Kidney epithelial cell (primary cell): Measurements from ENCODE around the gene RPUSD3. TPM values are rescaled to one million over a fixed set of nuclear protein-coding genes. Genes with fewer than 3 reads are reported as not detected.

Source experiments
- DNase-seq: peaks from one replicate; pipeline ENCODE4 v3.0.0-alpha.2; 2010; ENCODE audit warnings: low read depth
- H3K27me3 ChIP-seq: 2 replicates; pipeline ENCODE4 v1.6.0; 2011; ENCODE audit warnings: low read length; ENCODE audit not compliant: control insufficient read depth, insufficient read depth
- H3K36me3 ChIP-seq: 2 replicates; pipeline ENCODE4 v1.5.1; 2011; ENCODE audit warnings: low read length; ENCODE audit not compliant: control insufficient read depth, insufficient read depth
- H3K4me3 ChIP-seq: 2 replicates; pipeline ENCODE4 v1.5.1; 2011; ENCODE audit warnings: low read depth, mild to moderate bottlenecking, control low read depth, low read length
- CTCF ChIP-seq: IDR thresholded peaks from 2 replicates; pipeline ENCODE4 v1.5.1; 2011; ENCODE audit warnings: mild to moderate bottlenecking, moderate library complexity, low read length, control low read depth, inconsistent platforms; ENCODE audit not compliant: insufficient read depth, poor library complexity, severe bottlenecking
- total RNA-seq: library from RNA; depleted of rRNA; stranded (reverse); fragments of >200 nt; gene quantifications from 2 replicates; pipeline ENCODE4 v1.2.3, GENCODE V29; 2015

Gene RPUSD3
- total RNA-seq, 1 donor from 2014 or later = 52.6 TPM

- Histone ChIP-seq H3K36me3 (no peaks in the 10 kb centered on the region), H3K4me3 (no peak overlapping the region), H3K27me3 (no peaks in the 10 kb centered on the region)
- DNase-seq = no peak
- no peak for TF ChIP-seq CTCF
Measured at GRCh38 chr3:9820543-9820942, 23.3 kb downstream of the RPUSD3 start.

- TF ChIP-seq CTCF = no peak
- DNase-seq = no peak
- Histone ChIP-seq H3K27me3 (no peaks in the 10 kb centered on the region), H3K4me3 (no peak overlapping the region), H3K36me3 (no peaks in the 10 kb centered on the region)
Measured at GRCh38 chr3:9818666-9819335, 25.0 kb downstream of the RPUSD3 start.

- DNase-seq = no peak
- H3K4me3 ChIP-seq = no peak overlapping the region
- no peak for TF ChIP-seq CTCF
- no peaks in the 10 kb centered on the region for H3K36me3 ChIP-seq
- H3K27me3 ChIP-seq = no peaks in the 10 kb centered on the region
Measured at GRCh38 chr3:9817436-9817835, 26.4 kb downstream of the RPUSD3 start.

GRCh38 chr3:9815986-9816385, 27.8 kb downstream of the RPUSD3 start:
- no peak for TF ChIP-seq CTCF
- no peak overlapping the region for H3K4me3 ChIP-seq
- no peaks in the 10 kb centered on the region for H3K27me3 ChIP-seq
- H3K36me3 ChIP-seq = no peaks in the 10 kb centered on the region
- no peak for DNase-seq

GRCh38 chr3:9812870-9813483, 30.8 kb downstream of the RPUSD3 start:
- DNase-seq = no peak
- no peaks in the 10 kb centered on the region for H3K27me3 ChIP-seq
- H3K36me3 ChIP-seq = no peaks in the 10 kb centered on the region
- TF ChIP-seq CTCF = no peak
- no peak overlapping the region for H3K4me3 ChIP-seq

GRCh38 chr3:9810846-9811245, 33.0 kb downstream of the RPUSD3 start:
- Histone ChIP-seq H3K4me3 (no peak overlapping the region), H3K27me3 (no peaks in the 10 kb centered on the region), H3K36me3 (peaks cover 1% of the 10 kb centered on the region)
- no peak for DNase-seq
- TF ChIP-seq CTCF = no peak
